HFFc6 (cell line): ENCODE results near the gene APMAP. TPM values are rescaled to one million over a fixed set of nuclear protein-coding genes. Genes with fewer than 3 reads are reported as not detected.

Experiments used
- DNase-seq: peaks from one replicate; pipeline ENCODE4 v3.0.0-alpha.2; 2018
- H3K27ac Mint-ChIP-seq: 2 replicates; pipeline ENCODE4 v1.8.0; 2020; ENCODE audit warnings: mild to moderate bottlenecking, mixed read lengths
- H3K27me3 Mint-ChIP-seq: 2 replicates; pipeline ENCODE4 v1.8.0; 2021; ENCODE audit warnings: mild to moderate bottlenecking, moderate library complexity, mixed read lengths; ENCODE audit not compliant: insufficient read depth
- H3K36me3 Mint-ChIP-seq: 2 replicates; pipeline ENCODE4 v1.8.0; 2021; ENCODE audit warnings: low read depth, mixed read lengths
- H3K4me1 Mint-ChIP-seq: 2 replicates; pipeline ENCODE4 v1.8.0; 2020; ENCODE audit warnings: low read depth, mixed read lengths
- H3K4me3 Mint-ChIP-seq: 2 replicates; pipeline ENCODE4 v1.8.0; 2020; ENCODE audit warnings: mild to moderate bottlenecking, moderate library complexity, mixed read lengths
- H3K9me3 Mint-ChIP-seq: 2 replicates; pipeline ENCODE4 v1.8.0; 2020; ENCODE audit warnings: mild to moderate bottlenecking, mixed read lengths
- total RNA-seq, 6 experiments: library from RNA; stranded (reverse); fragmentation: NEBNext Ultra II Directional; extraction: Animal tissue kit (Norgen Biotek cat#: 25700); gene quantifications; 2 replicates in 1 of 6; 3 replicates in 5 of 6; pipeline ENCODE4 v1.2.3, GENCODE V29; 2021
- TF ChIP-seq, protein P1 (sequence below): fragments of 200-600 bp; sonication (generic); IDR thresholded peaks from 2 replicates; pipeline ENCODE4 v1.5.0; 2021; ENCODE audit warnings: antibody characterized with exemption, mild to moderate bottlenecking

APMAP gene
- total RNA-seq, 6 experiments from 2014 or later: 119 to 137 (median 129) TPM

- no peak overlapping the region for H3K4me3 Mint-ChIP-seq
Observed at GRCh38 chr20:25030649-25031207, 38.2 kb upstream of the APMAP start.

GRCh38 chr20:25030007-25030648, 37.6 kb upstream of the APMAP start:
- H3K36me3 Mint-ChIP-seq: no peaks in the 10 kb centered on the region

More at GRCh38 chr20:25030649-25031207, 38.2 kb upstream of the APMAP start:
- Mint-ChIP-seq H3K27ac (no peak overlapping the region), H3K27me3 (peaks cover 6% of the 10 kb centered on the region), H3K36me3 (no peaks in the 10 kb centered on the region), H3K9me3 (no peaks in the 10 kb centered on the region), H3K4me1 (no peaks in the 10 kb centered on the region)
- no peak for DNase-seq
- TF ChIP-seq, protein P1, sequence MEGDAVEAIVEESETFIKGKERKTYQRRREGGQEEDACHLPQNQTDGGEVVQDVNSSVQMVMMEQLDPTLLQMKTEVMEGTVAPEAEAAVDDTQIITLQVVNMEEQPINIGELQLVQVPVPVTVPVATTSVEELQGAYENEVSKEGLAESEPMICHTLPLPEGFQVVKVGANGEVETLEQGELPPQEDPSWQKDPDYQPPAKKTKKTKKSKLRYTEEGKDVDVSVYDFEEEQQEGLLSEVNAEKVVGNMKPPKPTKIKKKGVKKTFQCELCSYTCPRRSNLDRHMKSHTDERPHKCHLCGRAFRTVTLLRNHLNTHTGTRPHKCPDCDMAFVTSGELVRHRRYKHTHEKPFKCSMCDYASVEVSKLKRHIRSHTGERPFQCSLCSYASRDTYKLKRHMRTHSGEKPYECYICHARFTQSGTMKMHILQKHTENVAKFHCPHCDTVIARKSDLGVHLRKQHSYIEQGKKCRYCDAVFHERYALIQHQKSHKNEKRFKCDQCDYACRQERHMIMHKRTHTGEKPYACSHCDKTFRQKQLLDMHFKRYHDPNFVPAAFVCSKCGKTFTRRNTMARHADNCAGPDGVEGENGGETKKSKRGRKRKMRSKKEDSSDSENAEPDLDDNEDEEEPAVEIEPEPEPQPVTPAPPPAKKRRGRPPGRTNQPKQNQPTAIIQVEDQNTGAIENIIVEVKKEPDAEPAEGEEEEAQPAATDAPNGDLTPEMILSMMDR: no peak

GRCh38 chr20:25025986-25026605, 33.5 kb upstream of the APMAP start:
- Mint-ChIP-seq H3K27me3 (peaks cover 2% of the 10 kb centered on the region; the same call in 1 of the 2 replicates), H3K4me1 (no peaks in the 10 kb centered on the region), H3K27ac (no peak overlapping the region), H3K9me3 (no peaks in the 10 kb centered on the region), H3K36me3 (no peaks in the 10 kb centered on the region), H3K4me3 (no peak overlapping the region)
- no peak for DNase-seq
- TF ChIP-seq, protein P1: no peak

More at GRCh38 chr20:25030007-25030648, 37.6 kb upstream of the APMAP start:
- Mint-ChIP-seq H3K9me3 (no peaks in the 10 kb centered on the region), H3K27ac (no peak overlapping the region), H3K4me3 (no peak overlapping the region), H3K27me3 (peaks cover 6% of the 10 kb centered on the region), H3K4me1 (no peaks in the 10 kb centered on the region)
- TF ChIP-seq, protein P1: no peak
- no peak for DNase-seq

- Mint-ChIP-seq H3K27me3 (peaks cover 2% of the 10 kb centered on the region; the same call in 1 of the 2 replicates), H3K9me3 (no peaks in the 10 kb centered on the region), H3K4me3 (no peak overlapping the region), H3K36me3 (no peaks in the 10 kb centered on the region), H3K27ac (no peak overlapping the region), H3K4me1 (no peaks in the 10 kb centered on the region)
- TF ChIP-seq, protein P1: no peak
- no peak for DNase-seq
Observed at GRCh38 chr20:25025091-25025861, 32.7 kb upstream of the APMAP start.

GRCh38 chr20:25024171-25024570, 31.6 kb upstream of the APMAP start:
- TF ChIP-seq, protein P1: no peak
- Mint-ChIP-seq H3K36me3 (no peaks in the 10 kb centered on the region), H3K27ac (no peak overlapping the region), H3K27me3 (peaks cover 2% of the 10 kb centered on the region; the same call in 1 of the 2 replicates), H3K4me1 (no peaks in the 10 kb centered on the region), H3K4me3 (no peak overlapping the region), H3K9me3 (no peaks in the 10 kb centered on the region)
- no peak for DNase-seq
